Measurements from ENCODE around the gene RAB18. TPM values are rescaled to one million over a fixed set of nuclear protein-coding genes. Genes with fewer than 3 reads are reported as not detected.

Gene RAB18
- total and polyA plus RNA-seq, 2 of the 8 experiments (the other 6 are each of a cell fraction or from before 2014, with no cell fraction given): 14.7 to 69.7 TPM

DNA sequence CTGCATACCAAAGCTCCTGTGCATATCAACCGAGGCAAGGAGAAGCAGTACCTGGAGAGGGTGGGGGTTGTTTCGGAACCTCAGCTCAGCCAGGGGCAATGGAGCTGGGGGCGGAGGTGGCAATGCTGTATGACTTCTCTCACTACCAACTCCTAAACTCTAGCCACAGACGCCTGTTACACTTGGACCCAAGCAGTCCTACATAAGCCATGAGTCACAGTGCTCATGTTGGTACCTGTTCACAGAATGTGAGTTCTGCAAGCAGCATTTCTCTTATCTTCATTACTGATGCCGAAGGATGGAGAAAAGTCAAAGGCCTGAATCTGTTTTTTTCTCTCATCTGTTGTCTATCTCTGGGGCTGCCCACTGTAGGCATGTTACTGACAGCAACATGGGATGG lies 3.2 kb upstream of the RAB18 start:
- Histone ChIP-seq H3K18ac (ENCODE audit: extremely low read depth, low read length) (no peak overlapping the region), H2BK15ac (ENCODE audit: low read length) (no peak overlapping the region), H3K27ac (ENCODE audit: low read depth, low read length) (no peak overlapping the region), H3K79me1 (ENCODE audit: low read depth, low read length) (no peaks in the 10 kb centered on the region), H2AK5ac (ENCODE audit: low read depth, low read length) (no peak overlapping the region), H2BK12ac (ENCODE audit: low read depth, low read length) (no peak overlapping the region), H2BK120ac (replicated peaks; ENCODE audit: low read depth, low read length) (no peak overlapping the region), H4K8ac (ENCODE audit: extremely low read depth, insufficient read depth, low read length) (no peak overlapping the region), H2BK20ac (ENCODE audit: low read length) (no peak overlapping the region), H3K4me1 (replicated peaks in 1 of 4; ENCODE audit: control insufficient read depth in 3 of 4, insufficient read depth in 4 of 4, low read length in 3 of 4) (no peaks in the 10 kb centered on the region), H3K79me2 (ENCODE audit: control insufficient read depth in 1 of 2, insufficient read depth in 2 of 2, low read length in 2 of 2) (peaks cover 0 to 12% of the 10 kb centered on the region in 2 experiments; a peak in 2 of 4 replicates), H3K27me3 (replicated peaks in 1 of 4; ENCODE audit: control insufficient read depth in 3 of 4, extremely low read depth in 1 of 4, insufficient read depth in 3 of 4, low read length in 3 of 4) (no peaks in the 10 kb centered on the region), H3K14ac (ENCODE audit: insufficient read length) (no peak overlapping the region), H4K91ac (replicated peaks; ENCODE audit: insufficient read length, low read length) (no peak overlapping the region), H3K4me2 (ENCODE audit: insufficient read depth in 1 of 2, low read depth in 2 of 2, low read length in 2 of 2) (no peak overlapping the region), H4K20me1 (replicated peaks in 1 of 2; ENCODE audit: control insufficient read depth in 1 of 2, insufficient read depth in 2 of 2, low read length in 2 of 2) (no peaks in the 10 kb centered on the region), H3K4me3 (ENCODE audit: extremely low read depth in 1 of 4, insufficient read depth in 2 of 4, low read depth in 3 of 4, low read length in 4 of 4) (no peak overlapping the region), H3K23me2 (ENCODE audit: low read depth, low read length) (no peaks in the 10 kb centered on the region), H3K9me3 (ENCODE audit: insufficient read depth in 2 of 2, low read depth in 1 of 2, low read length in 1 of 2) (no peaks in the 10 kb centered on the region), H3K4ac (replicated peaks; ENCODE audit: insufficient read length, low read depth, low read length) (no peak overlapping the region), H2BK5ac (ENCODE audit: low read depth, low read length) (no peak overlapping the region), H3K9ac (replicated peaks in 1 of 4; ENCODE audit: extremely low read depth in 1 of 4, low read depth in 3 of 4, low read length in 3 of 4) (no peak overlapping the region), H3K56ac (replicated peaks; ENCODE audit: insufficient read length, low read depth, low read length) (no peak overlapping the region), H3K36me3 (ENCODE audit: control insufficient read depth in 2 of 4, insufficient read depth in 4 of 4, low read length in 3 of 4) (no peaks in the 10 kb centered on the region), H3K23ac (ENCODE audit: insufficient read length) (no peak overlapping the region), H4K5ac (ENCODE audit: insufficient read length, low read depth, low read length) (no peak overlapping the region), H2AFZ (ENCODE audit: low read length) (no peak overlapping the region)
- no peak for FAIRE-seq
- ChIA-PET CTCF (ENCODE audit: partially characterized antibody) (no interaction called here), POLR2A (ENCODE audit: partially characterized antibody) (no interaction called here)
- WGBS, 2 experiments (ENCODE audit: extremely low coverage in 1 of 2, insufficient coverage in 1 of 2, insufficient read length in 1 of 2, insufficient replicate concordance in 2 of 2, low coverage in 1 of 2, low lambda C conversion rate in 2 of 2, missing lambda C conversion rate in 1 of 2): 70% methylated on average over 5 of the region's 5 CpGs; no CpG with 5 or more reads in 1 of the 2 experiments
- DNase-seq (ENCODE audit: low read depth in 1 of 2, low spot score in 2 of 2): no peak
- TF ChIP-seq GTF2F1 (IDR thresholded peaks at IDR 0.05; ENCODE audit: borderline replicate concordance, low read depth, low read length) (no peak), KDM1A (IDR thresholded peaks at IDR 0.05; ENCODE audit: borderline replicate concordance, low read length) (no peak)
